A204.1 (cell line): ENCODE measurements around the gene INPP5E.

Experiments used
- FAIRE-seq: peaks from 2 replicates; lab custom pipeline; 2012; peaks lifted over from hg19 to GRCh38; lab: Jason Lieb, UNC

INPP5E gene

GRCh38 chr9:136473354-136473721, 33.7 kb upstream of the INPP5E start:
- FAIRE-seq: no peak

GRCh38 chr9:136472640-136473353, 33.2 kb upstream of the INPP5E start:
- FAIRE-seq: no peak

GRCh38 chr9:136471802-136472487, 32.3 kb upstream of the INPP5E start:
- no peak for FAIRE-seq

- FAIRE-seq: no peak
Observed at GRCh38 chr9:136470792-136471469, 31.3 kb upstream of the INPP5E start.

GRCh38 chr9:136470356-136470755, 30.7 kb upstream of the INPP5E start:
- FAIRE-seq: no peak

- FAIRE-seq: no peak
Observed at GRCh38 chr9:136467766-136468165, 28.1 kb upstream of the INPP5E start.

GRCh38 chr9:136466155-136466541, 26.5 kb upstream of the INPP5E start:
- FAIRE-seq: no peak

GRCh38 chr9:136465500-136466154, 26.0 kb upstream of the INPP5E start:
- no peak for FAIRE-seq

DNA sequence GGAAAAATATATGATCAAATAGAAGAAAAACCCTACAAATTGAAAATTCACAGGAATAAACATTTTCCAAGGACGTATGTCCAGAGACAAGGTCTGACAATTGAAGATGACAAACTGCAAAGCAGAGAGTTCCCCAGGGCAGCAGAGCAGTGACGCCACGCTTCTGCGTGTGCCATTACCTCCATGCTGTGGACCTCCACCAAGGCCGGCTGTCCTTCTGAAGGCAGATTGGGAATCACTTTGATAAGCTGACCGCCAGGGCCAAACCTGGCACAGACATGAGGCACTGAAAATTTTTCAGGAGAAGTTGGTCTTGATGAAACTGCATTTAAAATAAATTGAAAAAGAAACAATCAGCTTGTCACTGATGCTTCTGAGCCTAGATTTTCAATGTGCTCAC, 24.6 kb upstream of the INPP5E start:
- no peak for FAIRE-seq

- FAIRE-seq: no peak
Observed at GRCh38 chr9:136463578-136463977, 23.9 kb upstream of the INPP5E start.

GRCh38 chr9:136462664-136463063, 23.0 kb upstream of the INPP5E start:
- no peak for FAIRE-seq

DNA sequence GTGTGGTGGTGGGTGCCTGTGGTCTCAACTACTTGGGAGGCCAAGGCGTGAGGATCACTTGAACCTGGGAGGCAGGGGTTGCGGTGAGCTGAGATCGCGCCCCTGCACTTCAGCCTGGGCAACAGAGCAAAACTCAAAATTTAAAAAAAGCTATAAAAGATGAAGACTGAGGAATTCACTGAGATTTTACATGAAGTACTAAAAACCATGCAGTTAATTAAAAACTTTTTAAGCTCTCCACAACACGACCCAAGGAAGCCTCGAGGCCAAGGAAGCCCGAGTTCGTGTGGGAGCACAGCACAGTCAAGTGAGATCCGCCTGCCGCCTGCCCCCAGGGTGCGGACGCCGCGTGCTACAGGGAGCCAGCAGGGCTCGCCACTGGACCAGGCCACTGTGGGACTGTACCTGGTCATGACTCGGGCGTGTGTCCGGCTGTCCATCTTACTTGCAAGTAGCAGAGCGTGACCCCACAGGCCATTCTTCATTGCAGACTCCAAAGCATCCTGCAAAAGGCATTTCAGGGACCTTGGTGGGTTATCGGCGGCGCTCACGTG, 21.2 kb upstream of the INPP5E start:
- no peak for FAIRE-seq

GRCh38 chr9:136459425-136459824, 19.8 kb upstream of the INPP5E start:
- FAIRE-seq: no peak

- no peak for FAIRE-seq
Observed at GRCh38 chr9:136457326-136457725, 17.7 kb upstream of the INPP5E start.

DNA sequence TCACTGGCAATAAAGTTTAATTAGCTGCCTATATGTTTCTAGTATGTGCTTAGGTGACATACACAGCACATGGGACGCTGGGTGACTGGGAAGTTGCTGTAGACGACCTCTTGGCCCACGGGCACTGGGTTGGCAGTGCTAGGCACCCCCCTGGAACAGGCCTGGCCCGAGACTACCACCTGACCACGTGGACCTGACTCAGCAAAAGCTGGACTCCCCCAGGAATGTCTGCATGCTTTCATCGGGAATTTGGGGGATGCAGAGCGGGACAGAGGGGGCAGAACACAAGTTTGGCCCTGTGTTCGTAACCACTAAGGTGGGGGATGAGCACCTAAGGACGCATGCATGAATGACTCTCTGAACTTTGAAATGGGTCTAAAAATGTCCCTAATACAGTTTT, 16.6 kb upstream of the INPP5E start:
- no peak for FAIRE-seq

GRCh38 chr9:136455043-136456002, 15.7 kb upstream of the INPP5E start:
- no peak for FAIRE-seq

GRCh38 chr9:136454026-136454796, 14.6 kb upstream of the INPP5E start:
- no peak for FAIRE-seq

GRCh38 chr9:136453326-136453725, 13.7 kb upstream of the INPP5E start:
- no peak for FAIRE-seq

DNA sequence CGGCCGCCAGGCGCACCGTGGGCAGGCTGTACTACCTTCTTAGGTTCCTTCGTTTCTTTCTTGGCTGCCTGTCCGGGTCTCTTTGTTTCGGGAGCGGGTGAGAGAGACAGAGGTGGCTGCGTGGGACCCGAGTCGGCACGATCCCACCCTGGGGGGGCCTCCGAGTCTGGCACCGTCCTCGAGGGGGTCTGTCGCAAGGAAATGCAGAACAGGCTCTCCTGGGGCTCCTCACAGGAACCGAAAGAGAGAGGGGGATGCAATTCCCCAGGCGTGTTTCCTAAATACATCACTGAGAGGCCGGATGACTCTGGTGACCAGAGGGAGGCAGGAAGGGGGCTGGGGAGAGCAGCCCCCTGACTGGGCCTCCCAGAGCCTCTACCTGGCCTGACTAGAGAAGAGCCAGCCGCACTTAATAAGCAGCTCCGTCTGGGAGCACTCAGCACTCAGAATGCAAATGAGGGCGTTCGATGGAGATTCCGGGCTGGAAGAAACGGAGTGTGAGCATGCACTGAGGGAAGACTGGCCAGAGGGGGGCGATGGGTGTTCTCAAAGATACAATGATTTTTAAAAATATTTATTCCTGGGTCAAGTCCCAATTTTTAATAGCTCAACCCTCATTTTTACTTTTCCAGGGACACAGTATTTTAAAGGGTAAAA, 11.7 kb upstream of the INPP5E start:
- no peak for FAIRE-seq

- FAIRE-seq: no peak
Observed at GRCh38 chr9:136448655-136449054, 9.0 kb upstream of the INPP5E start.
